Neural cell (in vitro differentiated cells): ENCODE results near the gene VKORC1. TPM values are rescaled to one million over a fixed set of nuclear protein-coding genes. Genes with fewer than 3 reads are reported as not detected.

ENCODE experiments used
- H2AFZ ChIP-seq: fragments of 200-600, 300-800 bp; sonication (generic), shearing (Covaris generic); 2 replicates; pipeline ENCODE4 v1.6.0; 2014; ENCODE audit warnings: low read depth, mild to moderate bottlenecking, antibody characterized with exemption, low read length, moderate library complexity
- H3F3A ChIP-seq: fragments of 200-600 bp; shearing (Covaris generic); 2 replicates; pipeline ENCODE4 v1.6.1; 2016; ENCODE audit warnings: mild to moderate bottlenecking, moderate library complexity, mixed read lengths, antibody characterized with exemption, low read length; ENCODE audit not compliant: insufficient read depth, poor library complexity, severe bottlenecking
- H3K27ac ChIP-seq: fragments of 200-600, 300-800 bp; sonication (generic), shearing (Covaris generic); 2 replicates; pipeline ENCODE4 v1.5.1; 2014; ENCODE audit warnings: mild to moderate bottlenecking, low read length, moderate library complexity
- H3K27me3 ChIP-seq: fragments of 300-800, 200-600 bp; sonication (generic), shearing (Covaris generic); 2 replicates; pipeline ENCODE4 v1.6.0; 2014; ENCODE audit warnings: mild to moderate bottlenecking, low read depth, low read length, moderate library complexity; ENCODE audit not compliant: insufficient read depth
- H3K36me3 ChIP-seq: fragments of 300-800, 200-600 bp; sonication (generic), shearing (Covaris generic); 2 replicates; pipeline ENCODE4 v1.5.1; 2014; ENCODE audit warnings: mild to moderate bottlenecking, antibody characterized with exemption, low read length, moderate library complexity; ENCODE audit not compliant: insufficient read depth
- H3K4me2 ChIP-seq: fragments of 300-800, 200-600 bp; sonication (generic), shearing (Covaris generic); 2 replicates; pipeline ENCODE4 v1.6.0; 2014; ENCODE audit warnings: mild to moderate bottlenecking, low read length
- H3K4me3 ChIP-seq: fragments of 300-800, 200-600 bp; sonication (generic), shearing (Covaris generic); 2 replicates; pipeline ENCODE4 v1.5.1; 2014; ENCODE audit warnings: mild to moderate bottlenecking, low read length, moderate library complexity
- H3K79me2 ChIP-seq: fragments of 200-600 bp; shearing (Covaris generic); replicated peaks from 2 replicates; pipeline ENCODE4 v1.6.0; 2014; ENCODE audit warnings: mild to moderate bottlenecking, low read length, moderate library complexity; ENCODE audit not compliant: insufficient read depth
- H3K9ac ChIP-seq: fragments of 300-800, 200-600 bp; sonication (generic), shearing (Covaris generic); 2 replicates; pipeline ENCODE4 v1.6.1; 2016; ENCODE audit warnings: mild to moderate bottlenecking, low read length, mixed read lengths
- H3K9me2 ChIP-seq: fragments of 200-600 bp; shearing (Covaris generic); 2 replicates; pipeline ENCODE4 v1.6.1; 2016; ENCODE audit warnings: mild to moderate bottlenecking, low read length, mixed read lengths; ENCODE audit not compliant: insufficient read depth
- H3K9me3 ChIP-seq: fragments of 200-600, 300-800 bp; sonication (generic), shearing (Covaris generic); 2 replicates; pipeline ENCODE4 v1.6.1; 2016; ENCODE audit warnings: mild to moderate bottlenecking, mixed run types, low read length, moderate library complexity, mixed read lengths
- H4K20me1 ChIP-seq: fragments of 200-600 bp; shearing (Covaris generic); 2 replicates; pipeline ENCODE4 v1.6.1; 2016; ENCODE audit warnings: mild to moderate bottlenecking, mixed run types; ENCODE audit not compliant: insufficient read depth
- CTCF ChIP-seq: fragments of 450-650 bp; IDR thresholded peaks from 2 replicates; pipeline ENCODE4 v1.5.1; 2014; ENCODE audit warnings: antibody characterized with exemption, mild to moderate bottlenecking, moderate library complexity; ENCODE audit not compliant: poor library complexity, severe bottlenecking
- EP300 ChIP-seq: fragments of 450-650 bp; conservative IDR thresholded peaks from 2 replicates; pipeline ENCODE4 v1.6.1; 2014; ENCODE audit warnings: antibody characterized with exemption, mild to moderate bottlenecking, moderate library complexity; ENCODE audit not compliant: poor library complexity, severe bottlenecking
- EZH2 ChIP-seq: fragments of 200-600, 300-800 bp; shearing (Covaris generic), sonication (generic); IDR thresholded peaks from 2 replicates; pipeline ENCODE4 v1.6.1; 2014; ENCODE audit warnings: antibody characterized with exemption, low read length, borderline replicate concordance, mild to moderate bottlenecking; ENCODE audit not compliant: insufficient read depth, poor library complexity, severe bottlenecking
- MXI1 ChIP-seq: fragments of 450-650 bp; conservative IDR thresholded peaks from 2 replicates; pipeline ENCODE4 v1.6.1; 2014; ENCODE audit warnings: antibody characterized with exemption, mild to moderate bottlenecking; ENCODE audit not compliant: poor library complexity, severe bottlenecking
- POLR2AphosphoS5 ChIP-seq: IDR thresholded peaks from 2 replicates; pipeline ENCODE4 v1.6.1; 2012
- RAD21 ChIP-seq: fragments of 450-650 bp; conservative IDR thresholded peaks from 2 replicates; pipeline ENCODE4 v1.6.1; 2014; ENCODE audit warnings: antibody characterized with exemption, mild to moderate bottlenecking, moderate library complexity
- SMC3 ChIP-seq: fragments of 450-650 bp; conservative IDR thresholded peaks from 2 replicates; pipeline ENCODE4 v1.6.1; 2014; ENCODE audit warnings: antibody characterized with exemption, mild to moderate bottlenecking, moderate library complexity; ENCODE audit not compliant: poor library complexity
- TAF1 ChIP-seq: IDR thresholded peaks from 2 replicates; pipeline ENCODE4 v1.6.1; 2012; ENCODE audit warnings: low read depth
- polyA plus RNA-seq: library from polyadenylated mRNA; depleted of rRNA; stranded (reverse); fragments of >200 nt; gene quantifications from 2 replicates; pipeline ENCODE4 v1.2.3, GENCODE V29; 2014
- TF ChIP-seq, protein P1 (sequence below): IDR thresholded peaks from 2 replicates; pipeline ENCODE4 v1.6.1; 2012; ENCODE audit warnings: borderline replicate concordance

VKORC1 gene
- polyA plus RNA-seq, 1 donor from 2014 or later, result 105 TPM

- Histone ChIP-seq H3K27ac (no peak overlapping the region), H4K20me1 (no peaks in the 10 kb centered on the region), H3K9ac (no peak overlapping the region), H3K27me3 (no peaks in the 10 kb centered on the region), H3F3A (no peaks in the 10 kb centered on the region), H3K9me3 (no peaks in the 10 kb centered on the region), H3K4me3 (no peak overlapping the region), H3K4me2 (no peak overlapping the region), H3K79me2 (no peaks in the 10 kb centered on the region), H2AFZ (no peak overlapping the region), H3K36me3 (no peaks in the 10 kb centered on the region), H3K9me2 (no peaks in the 10 kb centered on the region)
- TF ChIP-seq SMC3, result no peak
- TF ChIP-seq EP300, result no peak
- no peak for TF ChIP-seq MXI1
- TF ChIP-seq RAD21, result no peak
- no peak for TF ChIP-seq POLR2AphosphoS5
- TF ChIP-seq EZH2, result no peak
- TF ChIP-seq, protein P1, sequence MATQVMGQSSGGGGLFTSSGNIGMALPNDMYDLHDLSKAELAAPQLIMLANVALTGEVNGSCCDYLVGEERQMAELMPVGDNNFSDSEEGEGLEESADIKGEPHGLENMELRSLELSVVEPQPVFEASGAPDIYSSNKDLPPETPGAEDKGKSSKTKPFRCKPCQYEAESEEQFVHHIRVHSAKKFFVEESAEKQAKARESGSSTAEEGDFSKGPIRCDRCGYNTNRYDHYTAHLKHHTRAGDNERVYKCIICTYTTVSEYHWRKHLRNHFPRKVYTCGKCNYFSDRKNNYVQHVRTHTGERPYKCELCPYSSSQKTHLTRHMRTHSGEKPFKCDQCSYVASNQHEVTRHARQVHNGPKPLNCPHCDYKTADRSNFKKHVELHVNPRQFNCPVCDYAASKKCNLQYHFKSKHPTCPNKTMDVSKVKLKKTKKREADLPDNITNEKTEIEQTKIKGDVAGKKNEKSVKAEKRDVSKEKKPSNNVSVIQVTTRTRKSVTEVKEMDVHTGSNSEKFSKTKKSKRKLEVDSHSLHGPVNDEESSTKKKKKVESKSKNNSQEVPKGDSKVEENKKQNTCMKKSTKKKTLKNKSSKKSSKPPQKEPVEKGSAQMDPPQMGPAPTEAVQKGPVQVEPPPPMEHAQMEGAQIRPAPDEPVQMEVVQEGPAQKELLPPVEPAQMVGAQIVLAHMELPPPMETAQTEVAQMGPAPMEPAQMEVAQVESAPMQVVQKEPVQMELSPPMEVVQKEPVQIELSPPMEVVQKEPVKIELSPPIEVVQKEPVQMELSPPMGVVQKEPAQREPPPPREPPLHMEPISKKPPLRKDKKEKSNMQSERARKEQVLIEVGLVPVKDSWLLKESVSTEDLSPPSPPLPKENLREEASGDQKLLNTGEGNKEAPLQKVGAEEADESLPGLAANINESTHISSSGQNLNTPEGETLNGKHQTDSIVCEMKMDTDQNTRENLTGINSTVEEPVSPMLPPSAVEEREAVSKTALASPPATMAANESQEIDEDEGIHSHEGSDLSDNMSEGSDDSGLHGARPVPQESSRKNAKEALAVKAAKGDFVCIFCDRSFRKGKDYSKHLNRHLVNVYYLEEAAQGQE, result no peak
- no peak for TF ChIP-seq TAF1
- TF ChIP-seq CTCF, result no peak
These were observed 50.6 kb downstream of the VKORC1 start for GRCh38 chr16:31043898-31044481.

DNA sequence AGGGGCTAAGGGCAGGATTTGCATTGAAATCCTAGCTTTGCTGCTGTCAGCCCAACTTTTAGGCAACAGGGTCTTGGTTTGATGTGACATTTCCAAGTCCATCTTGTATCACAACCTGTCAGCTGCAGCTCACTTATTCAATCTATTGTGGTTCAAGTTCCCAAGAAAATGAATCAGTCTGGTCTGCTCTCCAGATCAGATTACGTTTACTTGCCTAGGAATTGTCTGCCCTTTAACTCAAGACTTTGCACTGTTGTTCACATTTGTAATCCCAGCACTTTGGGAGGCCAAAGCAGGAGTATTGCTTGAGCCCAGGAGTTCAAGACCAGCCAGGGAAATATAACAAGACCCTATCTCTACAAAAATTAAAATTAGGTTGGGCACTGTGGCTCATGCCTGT lies 51.2 kb downstream of the VKORC1 start:
- TF ChIP-seq MXI1 (no peak), SMC3 (no peak), EZH2 (no peak), TAF1 (no peak), CTCF (no peak), EP300 (no peak), RAD21 (no peak), POLR2AphosphoS5 (no peak)
- TF ChIP-seq, protein P1, result no peak
- Histone ChIP-seq H3K9ac (no peak overlapping the region), H3K4me2 (no peak overlapping the region), H3K36me3 (no peaks in the 10 kb centered on the region), H3K79me2 (no peaks in the 10 kb centered on the region), H3K4me3 (no peak overlapping the region), H2AFZ (no peak overlapping the region), H4K20me1 (no peaks in the 10 kb centered on the region), H3K27me3 (no peaks in the 10 kb centered on the region), H3K9me2 (no peaks in the 10 kb centered on the region), H3F3A (no peaks in the 10 kb centered on the region), H3K9me3 (no peaks in the 10 kb centered on the region), H3K27ac (no peak overlapping the region)
